Transverse colon (tissue), 4 donors: Measurements from ENCODE around the gene ZNF189. TPM values are rescaled to one million over a fixed set of nuclear protein-coding genes. Genes with fewer than 3 reads are reported as not detected.

Experiments used
- DNase-seq: peaks from one replicate; pipeline ENCODE4 v3.0.0-alpha.2; 2019
- H3K27ac ChIP-seq, 4 donors: fragments of 200-600 bp; sonication (generic); 2 replicates each; pipeline ENCODE4 v1.5.1; 2016 to 2018; ENCODE audit warnings: inconsistent platforms in 4 of 4
- H3K27me3 ChIP-seq: fragments of 200-600 bp; sonication (generic); 2 replicates; pipeline ENCODE4 v1.5.1; 2017; ENCODE audit warnings: inconsistent platforms
- H3K36me3 ChIP-seq, 4 donors: fragments of 200-600 bp; sonication (generic); 2 replicates each; pipeline ENCODE4 v1.5.1; 2017 to 2019; ENCODE audit warnings: inconsistent platforms in 4 of 4
- H3K4me1 ChIP-seq, 4 donors: fragments of 200-600 bp; sonication (generic); 2 replicates each; pipeline ENCODE4 v1.5.1; 2017 to 2020; ENCODE audit warnings: inconsistent platforms in 4 of 4
- H3K4me3 ChIP-seq, 4 donors: fragments of 200-600 bp; sonication (generic); 1 replicate in 1 of 4; 2 replicates in 3 of 4; pipeline versions ENCODE4 v1.5.1 to v1.6.1; 2017 to 2019; ENCODE audit warnings: inconsistent platforms in 4 of 4
- H3K9me3 ChIP-seq, 2 donors: fragments of 200-600 bp; sonication (generic); 2 replicates each; pipeline ENCODE4 v1.5.1; 2017 to 2019; ENCODE audit warnings: inconsistent platforms in 2 of 2
- CTCF ChIP-seq, 5 experiments: fragments of 200-600 bp in 3 of 5; fragments of 450-650 bp in 2 of 5; sonication (generic) in 3 of 5; IDR thresholded peaks; 1 replicate in 2 of 5; 2 replicates in 3 of 5; pipeline ENCODE4 v1.5.1; 2016 to 2017; ENCODE audit warnings: antibody characterized with exemption in 5 of 5, inconsistent platforms in 3 of 5, mild to moderate bottlenecking in 2 of 5, moderate library complexity in 1 of 5
- EP300 ChIP-seq: sonication (generic); formaldehyde crosslinking; IDR thresholded peaks from one replicate; pipeline ENCODE4 v1.6.1; 2017; ENCODE audit warnings: antibody characterized with exemption, low read depth
- POLR2A ChIP-seq: fragments of 450-650 bp; IDR thresholded peaks from one replicate; pipeline ENCODE4 v1.6.1; 2016; ENCODE audit warnings: antibody characterized with exemption, mild to moderate bottlenecking, moderate library complexity
- POLR2AphosphoS5 ChIP-seq, 3 donors: sonication (generic); formaldehyde crosslinking; IDR thresholded peaks; one replicate each; pipeline ENCODE4 v1.6.1; 2016; ENCODE audit warnings: antibody characterized with exemption in 3 of 3
- WGBS, 2 donors: methylation state at CpG; one replicate each; pipeline ENCODE4 v1.1.5; 2018; ENCODE audit warnings: low coverage in 1 of 2; 5-methylcytosine and 5-hydroxymethylcytosine counted together
- in situ Hi-C, 4 donors: fragments of 200-750 bp; cut with MboI; loops; one replicate each; pipeline versions ENCODE4 v1.15.0 to v1.15.1; 2017; ENCODE audit warnings: low sequenced_read_pairs in 3 of 4, low pct_ligation_motif_present in 1 of 4, low pct_unique_long_range_greater_than_20kb in 1 of 4
- intact Hi-C: fragments of 100-400 bp; cut with DNase I; formaldehyde crosslinking; loops from one replicate; pipeline ENCODE4 v1.15.1; 2023; ENCODE audit warnings: low total_unique reads
- total RNA-seq, 4 donors: library from RNA; depleted of rRNA; stranded (reverse); fragments of >200 nt; gene quantifications; one replicate each; pipeline ENCODE4 v1.1.0, GENCODE V29; 2016

ZNF189 gene
- total RNA-seq, 4 donors from 2014 or later = 5.6 to 21.3 (median 13.4) TPM

GRCh38 chr9:101415578-101415977 is 16.9 kb downstream of the ZNF189 start:
- H3K4me1 ChIP-seq = no peaks in the 10 kb centered on the region
- in situ Hi-C loops (no loop called here), intact Hi-C loops (no loop called here)
- no peak overlapping the region for H3K4me3 ChIP-seq
- H3K27me3 ChIP-seq = no peaks in the 10 kb centered on the region
- H3K36me3 ChIP-seq = no peaks in the 10 kb centered on the region
- TF ChIP-seq POLR2A = no peak
- TF ChIP-seq CTCF (IDR thresholded peaks at IDR 0.05) = no peak
- TF ChIP-seq POLR2AphosphoS5 (IDR thresholded peaks at IDR 0.05) = no peak
- no peak for TF ChIP-seq EP300
- peaks cover 33 to 50% of the 10 kb centered on the region in 2 donors for H3K9me3 ChIP-seq
- no peak overlapping the region for H3K27ac ChIP-seq
- DNase-seq = no peak

GRCh38 chr9:101417389-101417788 is 18.7 kb downstream of the ZNF189 start:
- H3K4me1 ChIP-seq = no peaks in the 10 kb centered on the region
- H3K36me3 ChIP-seq = no peaks in the 10 kb centered on the region
- H3K27ac ChIP-seq = no peak overlapping the region
- no peak overlapping the region for H3K4me3 ChIP-seq
- no peak for DNase-seq
- TF ChIP-seq EP300 = no peak
- TF ChIP-seq CTCF (IDR thresholded peaks at IDR 0.05) = no peak
- TF ChIP-seq POLR2AphosphoS5 (IDR thresholded peaks at IDR 0.05) = no peak
- TF ChIP-seq POLR2A = no peak
- intact Hi-C loops (no loop called here), in situ Hi-C loops (no loop called here)
- no peaks in the 10 kb centered on the region for H3K27me3 ChIP-seq
- H3K9me3 ChIP-seq = peaks cover 17 to 32% of the 10 kb centered on the region in 2 donors

- in situ Hi-C loops (no loop called here), intact Hi-C loops (no loop called here)
- no peaks in the 10 kb centered on the region for H3K36me3 ChIP-seq
- no peak for TF ChIP-seq EP300
- TF ChIP-seq POLR2A = no peak
- TF ChIP-seq POLR2AphosphoS5 (IDR thresholded peaks at IDR 0.05) = no peak
- H3K4me3 ChIP-seq = no peak overlapping the region
- H3K27ac ChIP-seq = no peak overlapping the region
- H3K4me1 ChIP-seq = no peaks in the 10 kb centered on the region
- DNase-seq = no peak
- H3K27me3 ChIP-seq = no peaks in the 10 kb centered on the region
- H3K9me3 ChIP-seq = peaks cover 12 to 26% of the 10 kb centered on the region in 2 donors
Measured at GRCh38 chr9:101417977-101418376, 19.3 kb downstream of the ZNF189 start.

- intact Hi-C loops (no loop called here), in situ Hi-C loops (no loop called here)
- Histone ChIP-seq H3K27me3 (no peaks in the 10 kb centered on the region), H3K36me3 (no peaks in the 10 kb centered on the region), H3K4me1 (no peaks in the 10 kb centered on the region), H3K9me3 (peaks cover 4 to 18% of the 10 kb centered on the region in 2 donors), H3K4me3 (no peak overlapping the region), H3K27ac (no peak overlapping the region)
- 75 to 81% methylated on average over 7 of the region's 7 CpGs for WGBS, 2 donors
- DNase-seq = no peak
- TF ChIP-seq POLR2AphosphoS5 (IDR thresholded peaks at IDR 0.05) = no peak
- TF ChIP-seq EP300 = no peak
- no peak for TF ChIP-seq CTCF (IDR thresholded peaks at IDR 0.05)
- no peak for TF ChIP-seq POLR2A
Measured at GRCh38 chr9:101418518-101419430, 20.1 kb downstream of the ZNF189 start.
